Measurements from ENCODE around the gene RBM23.

RBM23 gene

DNA sequence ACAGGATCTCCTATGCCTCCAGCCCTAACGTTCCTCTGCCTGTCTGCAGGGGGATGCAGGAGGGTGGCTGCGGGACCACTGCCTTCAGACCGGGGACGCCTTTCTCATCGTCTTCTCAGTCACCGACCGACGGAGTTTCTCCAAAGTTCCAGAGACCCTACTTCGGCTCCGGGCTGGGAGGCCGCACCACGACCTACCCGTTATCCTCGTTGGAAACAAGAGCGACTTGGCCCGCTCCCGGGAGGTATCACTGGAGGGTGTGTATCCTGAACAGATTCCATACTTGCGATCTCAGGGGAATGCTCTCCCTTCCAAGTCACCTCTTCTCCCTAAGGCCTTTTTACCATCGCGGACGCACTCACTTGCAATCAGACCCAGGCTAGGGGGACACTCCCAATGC is 33.0 kb downstream of the RBM23 start:
- no peak for DNase-seq (ENCODE audit: low read depth)

DNA sequence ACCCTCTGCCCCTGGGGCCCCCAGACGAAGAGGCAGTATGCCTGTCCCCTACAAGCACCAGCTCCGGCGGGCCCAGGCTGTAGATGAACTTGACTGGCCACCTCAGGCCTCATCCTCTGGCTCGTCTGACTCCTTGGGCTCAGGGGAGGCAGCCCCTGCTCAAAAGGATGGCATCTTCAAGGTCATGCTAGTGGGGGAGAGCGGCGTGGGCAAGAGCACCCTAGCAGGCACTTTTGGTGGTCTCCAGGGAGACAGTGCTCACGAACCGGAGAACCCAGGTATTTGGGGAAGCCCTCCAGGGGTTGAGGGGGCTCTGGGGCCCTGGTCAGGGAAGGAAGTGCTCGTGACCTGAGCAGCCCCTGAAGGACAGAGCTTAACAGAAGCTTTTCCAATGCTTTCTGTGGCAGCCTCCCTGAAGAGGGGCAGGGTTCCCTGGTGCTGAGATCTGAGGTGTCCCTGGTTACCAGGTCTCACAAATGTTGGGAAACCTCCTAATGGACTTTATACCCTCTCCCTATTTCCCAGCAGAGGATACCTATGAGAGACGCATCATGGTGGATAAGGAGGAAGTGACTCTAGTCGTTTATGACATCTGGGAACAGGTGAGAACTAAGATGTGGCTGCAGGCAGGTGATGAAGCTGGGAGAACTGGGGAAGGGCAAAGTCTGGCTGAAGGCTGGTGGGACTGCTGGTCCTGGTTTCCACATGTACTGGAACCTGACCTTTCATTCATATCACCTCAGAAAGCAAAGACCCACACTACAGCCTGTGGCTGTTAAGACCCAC is 34.0 kb downstream of the RBM23 start:
- no peak for DNase-seq (ENCODE audit: low read depth)

- DNase-seq (ENCODE audit: low read depth): no peak
Measured at GRCh38 chr14:22884076-22884737, 34.7 kb downstream of the RBM23 start.

GRCh38 chr14:22883173-22883976 is 35.6 kb downstream of the RBM23 start, which contains the start of gene REM2:
Gene REM2 (plus strand): TSS chr14:22883222. CDS start chr14:22883288, 66 bp downstream.
- DNase-seq (ENCODE audit: low read depth): no peak

GRCh38 chr14:22882529-22883172 is 36.3 kb downstream of the RBM23 start:
- no peak for DNase-seq (ENCODE audit: low read depth)

DNA sequence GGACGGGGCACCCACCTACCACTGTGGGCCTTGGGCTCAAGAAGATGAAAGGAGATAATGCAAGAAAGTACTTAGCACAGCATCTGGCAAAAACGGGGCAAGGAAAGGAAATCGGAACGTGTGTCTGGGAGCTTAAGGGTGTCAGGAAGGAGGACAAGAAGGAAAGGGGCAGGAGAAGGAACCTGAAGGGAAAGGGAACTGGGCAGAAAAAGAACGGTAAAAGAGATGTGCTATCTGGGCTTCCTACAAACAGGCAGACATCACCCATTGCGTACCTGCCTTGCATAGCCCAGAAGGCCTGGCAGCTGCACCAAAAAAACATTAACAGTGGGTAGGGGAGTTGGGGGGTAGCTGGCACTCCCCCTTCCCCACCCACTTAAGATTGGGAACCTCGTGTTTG is 36.9 kb downstream of the RBM23 start:
- DNase-seq (ENCODE audit: low read depth): no peak

GRCh38 chr14:22878271-22879246 is 40.4 kb downstream of the RBM23 start:
- DNase-seq (ENCODE audit: low read depth): no peak

- DNase-seq (ENCODE audit: low read depth): no peak
Measured at GRCh38 chr14:22877000-22877501, 41.9 kb downstream of the RBM23 start.

DNA sequence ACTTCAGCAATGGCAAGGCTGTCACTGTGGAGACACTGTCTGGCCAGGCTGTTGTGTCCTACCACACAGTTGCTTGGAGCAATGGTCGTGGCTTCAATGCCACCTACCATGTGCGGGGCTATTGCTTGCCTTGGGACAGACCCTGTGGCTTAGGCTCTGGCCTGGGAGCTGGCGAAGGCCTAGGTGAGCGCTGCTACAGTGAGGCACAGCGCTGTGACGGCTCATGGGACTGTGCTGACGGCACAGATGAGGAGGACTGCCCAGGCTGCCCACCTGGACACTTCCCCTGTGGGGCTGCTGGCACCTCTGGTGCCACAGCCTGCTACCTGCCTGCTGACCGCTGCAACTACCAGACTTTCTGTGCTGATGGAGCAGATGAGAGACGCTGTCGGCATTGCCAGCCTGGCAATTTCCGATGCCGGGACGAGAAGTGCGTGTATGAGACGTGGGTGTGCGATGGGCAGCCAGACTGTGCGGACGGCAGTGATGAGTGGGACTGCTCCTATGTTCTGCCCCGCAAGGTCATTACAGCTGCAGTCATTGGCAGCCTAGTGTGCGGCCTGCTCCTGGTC is 43.1 kb downstream of the RBM23 start:
- no peak for DNase-seq (ENCODE audit: low read depth)

- no peak for DNase-seq (ENCODE audit: low read depth)
Measured at GRCh38 chr14:22875003-22875747, 43.8 kb downstream of the RBM23 start.

DNA sequence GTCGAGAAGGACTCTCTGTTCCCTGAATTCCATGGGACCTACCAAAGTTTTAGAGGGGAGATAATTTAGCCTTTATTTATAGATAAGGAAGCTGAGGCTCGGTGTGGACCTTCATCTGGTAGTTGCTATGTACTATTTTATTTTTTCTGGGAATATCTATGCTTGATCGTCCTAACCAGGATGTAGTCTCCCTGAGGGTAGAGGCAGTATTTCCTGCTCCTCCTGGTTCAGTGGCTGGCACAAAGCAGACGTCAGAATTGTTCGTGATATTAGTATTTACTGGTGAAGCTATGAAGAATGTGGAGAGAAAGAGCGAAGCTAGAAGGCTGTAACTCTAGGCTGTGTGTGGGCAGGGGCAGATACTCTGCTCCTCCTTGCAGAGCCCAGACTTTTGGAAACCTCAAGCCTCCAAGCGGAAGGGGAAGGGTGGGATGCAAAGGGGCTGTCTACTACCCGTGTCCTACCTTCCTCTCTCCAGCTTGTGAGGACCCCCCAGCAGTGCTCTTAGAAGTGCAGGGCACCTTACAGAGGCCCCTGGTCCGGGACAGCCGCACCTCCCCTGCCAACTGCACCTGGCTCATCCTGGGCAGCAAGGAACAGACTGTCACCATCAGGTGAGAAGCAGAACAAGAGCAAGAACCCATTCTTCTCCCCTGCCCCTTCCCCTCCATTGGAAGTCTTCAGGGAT is 46.0 kb downstream of the RBM23 start:
- DNase-seq (ENCODE audit: low read depth): no peak

GRCh38 chr14:22872033-22872832 is 46.7 kb downstream of the RBM23 start:
- DNase-seq (ENCODE audit: low read depth): peak; percentile 52

GRCh38 chr14:22871224-22872032 is 47.5 kb downstream of the RBM23 start, which contains the start of gene LRP10:
Gene LRP10 (plus strand): TSS chr14:22871740. CDS start chr14:22872304, 564 bp downstream.
- DNase-seq (ENCODE audit: low read depth): peak; percentile 59

GRCh38 chr14:22870811-22871223 is 48.1 kb downstream of the RBM23 start:
- DNase-seq (ENCODE audit: low read depth): no peak

GRCh38 chr14:22866874-22867273 is 52.1 kb downstream of the RBM23 start:
- DNase-seq (ENCODE audit: low read depth): no peak

GRCh38 chr14:22865424-22866405 is 53.2 kb downstream of the RBM23 start:
- DNase-seq (ENCODE audit: low read depth): no peak

All from activated gamma-delta T cell treated with anti-CD3 and anti-CD28 coated beads, Interleukin-2, amount 50 U/mL, for 16 hours (primary cell).